SK-N-SH (cell line): ENCODE data around the gene ANGPTL7. TPM values are rescaled to one million over a fixed set of nuclear protein-coding genes. Genes with fewer than 3 reads are reported as not detected.
A peak's percentile ranks its signal among the peaks of the same experiment; 100 is the strongest.

Experiments
- CTCF ChIA-PET: fragments of 300-600, 350-600 bp; formaldehyde crosslinking; extraction: SDS; loops from one replicate; lab custom pipeline; 2021; lab: Yijun Ruan, JAX
- POLR2A ChIA-PET: fragments of 350-600 bp; sonication (Branson Sonifier 250); formaldehyde crosslinking; extraction: SDS; loops from one replicate; lab custom pipeline; 2020; ENCODE audit warnings: antibody characterized with exemption, inconsistent platforms; lab: Yijun Ruan, JAX
- DNase-seq: peaks from one replicate; pipeline ENCODE4 v3.0.0; 2012
- H2AFZ ChIP-seq: fragments of 200-600 bp; sonication (generic); 2 replicates; pipeline ENCODE4 v1.8.1; 2016; ENCODE audit warnings: antibody characterized with exemption, mild to moderate bottlenecking, low read depth
- H3F3A ChIP-seq: fragments of 200-600 bp; sonication (generic); replicated peaks from 2 replicates; pipeline ENCODE3; 2016; ENCODE audit warnings: antibody characterized with exemption, mild to moderate bottlenecking; ENCODE audit not compliant: insufficient read depth
- H3K27ac ChIP-seq, 2 experiments: fragments of 200-500 bp in 1 of 2; fragments of 200-600 bp in 1 of 2; sonication (Bioruptor generic) in 1 of 2; sonication (generic), shearing (Covaris generic) in 1 of 2; 2 replicates each; pipeline versions ENCODE4 v1.5.1 to v1.6.1; 2014 to 2016; ENCODE audit warnings: low read depth in 2 of 2, inconsistent platforms in 1 of 2, low read length in 1 of 2, mild to moderate bottlenecking in 1 of 2, mixed read lengths in 1 of 2
- H3K27me3 ChIP-seq: fragments of 200-600 bp; sonication (generic), shearing (Covaris generic); 2 replicates; pipeline ENCODE4 v1.6.1; 2016; ENCODE audit warnings: mixed run types; ENCODE audit not compliant: insufficient read depth
- H3K36me3 ChIP-seq, 2 experiments: fragments of 200-500 bp in 1 of 2; fragments of 200-600 bp in 1 of 2; sonication (Bioruptor generic) in 1 of 2; sonication (generic) in 1 of 2; replicated peaks in 1 of 2; 2 replicates each; pipeline versions ENCODE3 to v1.5.1; 2014 to 2016; ENCODE audit warnings: low read length in 1 of 2, mild to moderate bottlenecking in 1 of 2; ENCODE audit not compliant: insufficient read depth in 2 of 2, control insufficient read depth in 1 of 2
- H3K4me1 ChIP-seq, 2 experiments: fragments of 200-500 bp in 1 of 2; fragments of 200-600 bp in 1 of 2; sonication (Bioruptor generic) in 1 of 2; sonication (generic), shearing (Covaris generic) in 1 of 2; 2 replicates each; pipeline versions ENCODE4 v1.5.1 to v1.6.1; 2014 to 2016; ENCODE audit warnings: low read depth in 1 of 2, low read length in 1 of 2, mixed run types in 1 of 2; ENCODE audit not compliant: insufficient read depth in 2 of 2, control insufficient read depth in 1 of 2
- H3K4me2 ChIP-seq: fragments of 200-600 bp; sonication (generic), shearing (Covaris generic); 2 replicates; pipeline ENCODE4 v1.6.1; 2017; ENCODE audit warnings: mixed run types
- H3K4me3 ChIP-seq, 2 experiments: fragments of 200-500 bp in 1 of 2; fragments of 200-600 bp in 1 of 2; sonication (Bioruptor generic) in 1 of 2; sonication (generic), shearing (Covaris generic) in 1 of 2; 2 replicates each; pipeline versions ENCODE4 v1.5.1 to v1.8.1; 2014 to 2016; ENCODE audit warnings: low read depth in 2 of 2, inconsistent platforms in 1 of 2, low read length in 1 of 2, mild to moderate bottlenecking in 1 of 2, mixed read lengths in 1 of 2, moderate library complexity in 1 of 2
- H3K79me2 ChIP-seq: fragments of 200-600 bp; sonication (generic); 2 replicates; pipeline ENCODE4 v1.8.1; 2017; ENCODE audit warnings: mild to moderate bottlenecking; ENCODE audit not compliant: insufficient read depth
- H3K9ac ChIP-seq: fragments of 200-600 bp; sonication (generic); 2 replicates; pipeline ENCODE4 v1.6.1; 2017; ENCODE audit warnings: mixed run types
- H3K9me2 ChIP-seq: fragments of 200-600 bp; sonication (generic); 2 replicates; pipeline ENCODE4 v1.6.1; 2017; ENCODE audit warnings: mixed run types
- H3K9me3 ChIP-seq: fragments of 200-600 bp; sonication (generic); 2 replicates; pipeline ENCODE4 v1.6.1; 2017; ENCODE audit warnings: mixed run types, mild to moderate bottlenecking, moderate library complexity
- H4K20me1 ChIP-seq: fragments of 200-600 bp; sonication (generic); 2 replicates; pipeline ENCODE4 v1.6.1; 2017; ENCODE audit warnings: mild to moderate bottlenecking, mixed run types; ENCODE audit not compliant: insufficient read depth
- EP300 ChIP-seq, 2 experiments: IDR thresholded peaks; 2 replicates each; pipeline versions ENCODE4 v1.4.0 to v1.6.1; 2012; ENCODE audit warnings: borderline replicate concordance in 1 of 2, low read depth in 1 of 2, low read length in 1 of 2
- EZH2phosphoT487 ChIP-seq: fragments of 200-600 bp; sonication (generic); IDR thresholded peaks from 2 replicates; pipeline ENCODE4 v1.6.1; 2017; ENCODE audit warnings: low read depth, mixed run types, mild to moderate bottlenecking, antibody characterized with exemption, moderate library complexity, borderline replicate concordance
- FOSL2 ChIP-seq: IDR thresholded peaks from 2 replicates; pipeline ENCODE4 v1.4.0; 2012; ENCODE audit warnings: low read depth, mild to moderate bottlenecking, moderate library complexity, borderline replicate concordance
- FOXJ3 ChIP-seq: sonication (generic); formaldehyde crosslinking; IDR thresholded peaks from 2 replicates; pipeline ENCODE4 v1.5.1; 2020; ENCODE audit warnings: mild to moderate bottlenecking, missing genetic modification reagents
- FOXM1 ChIP-seq: IDR thresholded peaks from 2 replicates; pipeline ENCODE4 v1.4.0; 2012; ENCODE audit warnings: low read depth, mild to moderate bottlenecking
- GABPA ChIP-seq: IDR thresholded peaks from 2 replicates; pipeline ENCODE4 v1.4.0; 2012; ENCODE audit warnings: low read depth, mild to moderate bottlenecking
- JUND ChIP-seq: IDR thresholded peaks from 2 replicates; pipeline ENCODE4 v1.4.0; 2012
- MAX ChIP-seq: IDR thresholded peaks from 2 replicates; pipeline ENCODE4 v1.4.0; 2012; ENCODE audit warnings: low read depth
- MEF2A ChIP-seq: IDR thresholded peaks from 2 replicates; pipeline ENCODE4 v1.4.0; 2012; ENCODE audit warnings: low read depth, borderline replicate concordance
- MXI1 ChIP-seq: IDR thresholded peaks from 2 replicates; pipeline ENCODE4 v1.6.1; 2012; ENCODE audit warnings: mild to moderate bottlenecking, low read depth, low read length, improper control_type of control experiment
- NRF1 ChIP-seq: IDR thresholded peaks from 2 replicates; pipeline ENCODE4 v1.6.1; 2012; ENCODE audit warnings: low read depth, mild to moderate bottlenecking, low read length
- PBX3 ChIP-seq: IDR thresholded peaks from 2 replicates; pipeline ENCODE4; 2012
- REST ChIP-seq: IDR thresholded peaks from 2 replicates; pipeline ENCODE4 v1.6.1; 2012; ENCODE audit warnings: mild to moderate bottlenecking, low read depth, low read length, moderate library complexity
- TAF1 ChIP-seq: IDR thresholded peaks from 2 replicates; pipeline ENCODE4 v1.6.1; 2012; ENCODE audit warnings: low read depth, mild to moderate bottlenecking, low read length, moderate library complexity, borderline replicate concordance
- TCF12 ChIP-seq: IDR thresholded peaks from 2 replicates; pipeline ENCODE4 v1.4.0; 2012
- USF1 ChIP-seq: IDR thresholded peaks from 2 replicates; pipeline ENCODE4 v1.4.0; 2012; ENCODE audit warnings: low read depth, borderline replicate concordance
- YY1 ChIP-seq: IDR thresholded peaks from 2 replicates; pipeline ENCODE4 v1.4.0; 2012; ENCODE audit warnings: low read depth, mild to moderate bottlenecking
- WGBS: methylation state at CpG from one replicate; pipeline ENCODE4 v1.1.6; 2017; ENCODE audit warnings: low lambda C conversion rate; 5-methylcytosine and 5-hydroxymethylcytosine counted together
- polyA plus RNA-seq, 3 experiments: library from polyadenylated mRNA; depleted of rRNA; stranded (reverse); fragments of >200 nt; gene quantifications; 2 replicates each; pipeline ENCODE4 v1.2.3, GENCODE V29; 2012

The ANGPTL7 gene
- polyA plus RNA-seq, 1 of the 3 experiments (the other 2 are of a cell fraction) = 0.08 TPM

- Histone ChIP-seq H3K9me3 (no peaks in the 10 kb centered on the region), H2AFZ (no peak overlapping the region), H3K9me2 (no peaks in the 10 kb centered on the region), H3K27me3 (no peaks in the 10 kb centered on the region), H3K4me3 (no peak overlapping the region), H4K20me1 (no peaks in the 10 kb centered on the region), H3K36me3 (peaks cover 16 to 17% of the 10 kb centered on the region in 2 experiments)
- DNase-seq = no peak
- CTCF ChIA-PET = interaction anchor here (0.6 to 1.3 kb wide), 3 partner anchors 14 to 24 kb away, joined by 3 to 4 read pairs (median 3); no protein-coding TSS in a partner anchor
- no peak for TF ChIP-seq PBX3
- no peak for TF ChIP-seq USF1
- TF ChIP-seq MXI1 = no peak
- TF ChIP-seq REST = no peak
- TF ChIP-seq MEF2A = no peak
- no peak for TF ChIP-seq MAX
- no peak for TF ChIP-seq EP300 (IDR thresholded peaks at IDR 0.05; ENCODE audit: borderline replicate concordance in 1 of 2, low read depth in 1 of 2, low read length in 1 of 2)
- TF ChIP-seq TAF1 = no peak
- TF ChIP-seq NRF1 = no peak
- TF ChIP-seq JUND = no peak
- TF ChIP-seq FOXM1 = no peak
- TF ChIP-seq, all 33 proteins: peak for 0
- Histone ChIP-seq H3K4me2 (no peak overlapping the region), H3K4me1 (peaks cover 5 to 19% of the 10 kb centered on the region in 2 experiments), H3F3A (peaks cover 22% of the 10 kb centered on the region), H3K79me2 (no peaks in the 10 kb centered on the region), H3K27ac (peak overlapping the region in 1 of 2 experiments; percentile 85; a peak in 1 of 4 replicates), H3K9ac (no peak overlapping the region)
- POLR2A ChIA-PET = no interaction called here
- 95% methylated on average over 8 of the region's 8 CpGs for WGBS
These were observed 31.8 kb upstream of the ANGPTL7 start for GRCh38 chr1:11157394-11157793.

GRCh38 chr1:11157867-11158266 is 31.3 kb upstream of the ANGPTL7 start:
- TF ChIP-seq YY1 (no peak), PBX3 (no peak), TCF12 (no peak), FOXJ3 (CRISPR knock-in tag) (no peak), TAF1 (no peak), GABPA (no peak), USF1 (no peak), EZH2phosphoT487 (no peak), FOSL2 (no peak), FOXM1 (no peak)
- Histone ChIP-seq H3K27me3 (no peaks in the 10 kb centered on the region), H3K27ac (peak overlapping the region; percentile 47 to 85; a peak in 3 of 4 replicates), H3F3A (peaks cover 22% of the 10 kb centered on the region), H3K4me2 (peak overlapping the region; percentile 64), H3K4me1 (peaks cover 5 to 19% of the 10 kb centered on the region in 2 experiments), H3K4me3 (no peak overlapping the region), H3K79me2 (no peaks in the 10 kb centered on the region), H3K9me3 (no peaks in the 10 kb centered on the region), H3K36me3 (peaks cover 13 to 14% of the 10 kb centered on the region in 2 experiments), H4K20me1 (no peaks in the 10 kb centered on the region), H2AFZ (peak overlapping the region; percentile 44; the same call in 1 of the 2 replicates), H3K9me2 (no peaks in the 10 kb centered on the region), H3K9ac (peak overlapping the region; percentile 48; the same call in 1 of the 2 replicates)
- POLR2A ChIA-PET = no interaction called here
- CTCF ChIA-PET = interaction anchor here (0.6 kb wide), 1 partner anchor 14 kb away, joined by 3 read pairs; no protein-coding TSS in a partner anchor
- no peak for DNase-seq
- 21% methylated on average over 2 of the region's 2 CpGs for WGBS
